ENCODE results near the gene RPS10.
"Not testable (repeated sequence)": the region's sequence is repeated elsewhere in the genome, so short reads cannot be mapped to it uniquely, and the experiment has no call there.

The RPS10 gene

DNA sequence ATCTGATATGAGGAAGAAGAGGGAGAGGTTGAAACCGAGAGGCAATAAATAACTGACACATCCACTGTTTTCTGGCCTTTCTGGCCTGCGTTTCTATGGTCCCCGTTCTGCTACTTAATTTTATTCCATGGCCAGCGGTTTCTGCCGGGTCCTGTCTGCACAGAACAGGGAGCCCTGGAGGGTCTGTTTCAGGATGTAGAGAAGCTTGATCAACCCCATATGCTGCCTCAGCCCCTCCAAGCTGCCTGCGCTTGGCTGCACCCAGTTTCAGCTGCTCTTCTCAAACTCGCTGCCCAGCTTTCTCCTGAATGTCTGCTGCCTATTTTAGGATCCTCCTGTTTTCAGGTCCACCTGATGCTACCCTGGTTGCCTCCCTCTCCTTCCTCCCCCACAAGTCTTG, 21.5 kb upstream of the RPS10 start:
- no peak for DNase-seq

DNA sequence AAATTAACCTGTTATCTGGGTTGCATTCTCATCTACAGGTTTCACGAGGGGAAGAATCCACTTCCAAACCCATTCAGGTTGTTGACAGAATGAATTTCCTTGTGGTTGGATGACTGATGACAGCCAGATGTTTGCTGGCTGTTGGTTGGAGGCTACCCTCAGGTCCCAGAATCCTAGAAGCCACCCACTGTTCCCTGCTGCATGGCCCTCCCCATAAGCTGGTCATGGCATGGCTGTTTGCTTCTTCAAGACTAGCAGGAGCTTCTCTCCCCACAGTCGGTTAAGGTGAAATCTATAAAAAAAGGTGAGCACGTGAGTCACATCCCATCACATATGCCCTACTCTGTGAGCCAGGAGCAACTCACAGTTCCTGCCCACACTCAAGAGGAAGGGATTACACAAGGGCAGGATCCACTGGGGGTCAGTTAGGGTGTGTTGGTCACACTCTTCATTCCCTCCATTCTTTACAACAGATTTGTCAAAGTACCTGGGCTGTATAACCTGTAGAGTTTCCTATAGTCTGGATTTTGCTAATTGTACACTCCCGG, 19.5 kb upstream of the RPS10 start:
- no peak for DNase-seq

DNA sequence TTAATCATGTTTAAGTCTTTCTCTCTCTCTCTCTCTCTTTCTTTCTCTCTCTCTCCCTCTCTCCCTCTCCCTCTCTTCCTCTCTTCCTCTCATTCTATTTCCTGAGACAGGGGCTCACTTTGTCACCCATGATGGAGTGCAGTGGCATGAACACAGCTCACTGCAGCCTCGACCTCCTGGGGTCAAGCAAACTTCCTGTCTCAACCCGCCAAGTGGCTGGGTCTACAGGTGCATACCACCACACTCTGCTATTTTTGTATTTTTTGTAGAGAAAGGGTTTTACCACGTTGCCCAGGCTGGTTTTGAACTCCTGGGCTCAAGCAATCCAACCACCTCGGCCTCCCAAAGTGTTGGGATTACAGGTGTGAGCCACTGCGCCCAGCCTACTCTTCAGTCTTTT, 15.7 kb upstream of the RPS10 start:
- no peak for DNase-seq

DNA sequence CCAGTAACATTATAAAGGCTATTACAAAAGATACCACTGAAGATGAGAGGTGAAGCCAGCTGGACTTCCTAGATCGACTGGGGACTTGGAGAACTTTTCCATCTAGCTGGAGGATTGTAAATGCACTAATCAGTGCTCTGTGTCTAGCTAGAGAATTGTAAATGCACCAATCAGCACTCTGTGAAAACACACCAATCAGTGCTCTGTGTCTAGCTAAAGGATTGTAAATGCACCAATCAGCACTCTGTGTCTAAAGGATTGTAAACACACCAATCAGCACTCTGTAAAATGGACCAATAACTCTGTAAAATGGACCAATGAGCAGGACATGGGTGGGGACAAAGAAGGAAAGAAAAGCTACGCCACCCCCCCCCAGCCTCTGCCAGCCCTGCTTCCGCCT, 13.6 kb upstream of the RPS10 start:
- DNase-seq: no peak

DNA sequence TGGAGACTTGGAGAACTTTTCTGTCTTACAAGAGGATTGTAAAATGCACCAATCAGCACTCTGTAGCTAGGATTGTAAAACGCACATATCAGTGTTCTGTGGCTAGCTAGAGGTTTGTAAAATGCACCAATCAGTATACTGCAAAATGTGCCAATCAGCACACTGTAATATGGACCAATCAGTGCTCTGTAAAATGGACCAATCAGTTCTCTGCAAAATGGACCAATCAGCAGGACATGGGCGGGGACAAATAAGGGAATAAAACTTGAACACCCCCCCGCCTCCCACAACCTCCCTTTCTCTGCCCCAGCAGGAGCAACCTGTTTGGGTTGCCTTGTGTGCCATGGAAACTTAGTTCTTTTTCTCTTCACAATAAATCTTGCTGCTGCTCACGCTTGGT, 12.8 kb upstream of the RPS10 start:
- DNase-seq: no peak

DNA sequence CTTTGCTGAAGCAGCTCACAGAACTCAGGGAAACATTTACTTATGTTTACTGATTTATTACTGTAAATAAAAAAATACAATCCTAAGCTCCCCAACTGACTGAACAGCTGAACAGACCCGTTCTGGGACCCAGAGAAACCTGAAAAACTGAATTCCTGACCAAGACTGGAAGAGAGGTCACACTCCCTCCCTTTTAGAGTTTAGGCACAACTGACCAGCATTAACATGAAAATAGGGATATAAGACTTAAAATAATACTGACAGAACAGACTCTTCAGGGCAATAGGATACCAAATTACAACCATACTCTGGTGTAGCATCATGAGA, 11.7 kb upstream of the RPS10 start:
- DNase-seq: no peak

DNA sequence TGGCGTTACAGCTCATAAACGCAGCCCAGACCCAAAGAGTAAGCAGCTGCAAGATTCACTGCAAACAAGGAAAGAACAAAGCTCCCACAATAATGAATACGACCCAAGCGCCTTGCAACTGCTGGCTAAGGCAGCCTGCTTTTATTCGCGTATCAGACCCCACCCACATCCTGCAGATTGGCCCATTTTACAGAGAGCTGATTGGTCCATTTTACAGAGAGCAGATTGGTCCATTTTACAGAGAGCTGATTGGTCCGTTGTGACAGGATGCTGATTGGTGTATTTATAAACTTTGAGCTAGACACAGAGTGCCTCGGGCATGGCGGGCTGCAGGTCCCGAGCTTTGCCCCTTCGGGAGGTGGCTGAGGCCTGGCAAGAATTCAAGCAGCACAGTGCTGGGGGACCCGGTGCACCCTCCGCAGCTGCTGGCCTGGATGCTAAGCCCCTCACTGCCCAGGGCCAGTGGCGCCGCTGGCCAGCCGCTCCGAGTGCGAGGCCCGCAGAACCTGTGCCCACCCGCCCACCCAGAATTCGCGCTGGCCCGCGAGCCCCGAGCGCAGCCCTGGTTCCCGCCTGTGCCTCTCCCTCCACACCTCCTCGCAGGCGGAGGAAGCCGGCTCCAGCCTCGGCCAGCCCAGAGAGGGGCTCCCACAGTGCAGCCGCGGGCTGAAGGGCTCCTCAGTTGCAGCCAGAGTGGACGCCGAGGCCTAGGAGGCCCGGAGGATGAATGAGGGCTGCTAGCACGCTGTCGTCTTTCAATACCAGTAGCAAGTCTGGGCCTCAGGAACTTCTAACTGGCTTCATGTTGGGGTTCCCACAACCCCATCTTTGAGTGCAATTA, 11.2 kb upstream of the RPS10 start:
- no peak for DNase-seq

DNA sequence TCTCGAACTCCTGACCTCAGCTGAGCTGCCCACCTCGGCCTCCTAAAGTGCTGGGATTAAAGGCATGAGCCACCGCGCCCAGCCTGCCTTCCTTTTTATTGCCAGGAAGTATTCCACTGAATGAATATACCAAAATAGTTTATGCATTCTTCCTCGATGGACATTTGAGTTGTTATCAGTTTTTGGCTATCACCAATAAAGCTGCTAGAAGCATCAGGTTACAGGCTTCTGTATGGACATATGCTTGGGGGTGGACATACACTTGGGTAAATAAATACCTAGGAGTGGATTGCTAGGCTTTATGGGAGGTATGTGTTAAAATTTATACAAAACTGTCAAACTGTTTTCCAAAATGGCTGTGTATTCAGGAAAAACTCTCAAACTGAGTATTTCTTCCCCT, 10.0 kb upstream of the RPS10 start:
- no peak for DNase-seq

DNA sequence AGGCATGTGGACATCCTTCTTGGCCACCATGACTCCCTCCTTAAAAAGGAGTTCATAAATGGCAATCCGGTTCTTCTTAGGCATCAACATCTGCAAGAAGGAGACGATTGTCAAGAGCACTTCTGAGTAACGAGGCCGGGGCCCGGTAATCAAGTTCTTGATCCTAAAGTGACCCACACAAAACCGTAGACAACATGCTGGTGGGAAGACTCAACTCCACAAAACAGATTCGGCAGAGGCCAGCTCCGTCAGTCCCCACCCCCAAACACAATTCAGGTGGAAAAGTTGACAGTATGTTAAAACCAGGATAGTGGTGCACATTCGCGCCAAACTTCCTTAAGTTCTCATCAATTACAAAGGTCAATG, 754 bp downstream of the RPS10 start:
- DNase-seq: peak; percentile 23 to 26

DNA sequence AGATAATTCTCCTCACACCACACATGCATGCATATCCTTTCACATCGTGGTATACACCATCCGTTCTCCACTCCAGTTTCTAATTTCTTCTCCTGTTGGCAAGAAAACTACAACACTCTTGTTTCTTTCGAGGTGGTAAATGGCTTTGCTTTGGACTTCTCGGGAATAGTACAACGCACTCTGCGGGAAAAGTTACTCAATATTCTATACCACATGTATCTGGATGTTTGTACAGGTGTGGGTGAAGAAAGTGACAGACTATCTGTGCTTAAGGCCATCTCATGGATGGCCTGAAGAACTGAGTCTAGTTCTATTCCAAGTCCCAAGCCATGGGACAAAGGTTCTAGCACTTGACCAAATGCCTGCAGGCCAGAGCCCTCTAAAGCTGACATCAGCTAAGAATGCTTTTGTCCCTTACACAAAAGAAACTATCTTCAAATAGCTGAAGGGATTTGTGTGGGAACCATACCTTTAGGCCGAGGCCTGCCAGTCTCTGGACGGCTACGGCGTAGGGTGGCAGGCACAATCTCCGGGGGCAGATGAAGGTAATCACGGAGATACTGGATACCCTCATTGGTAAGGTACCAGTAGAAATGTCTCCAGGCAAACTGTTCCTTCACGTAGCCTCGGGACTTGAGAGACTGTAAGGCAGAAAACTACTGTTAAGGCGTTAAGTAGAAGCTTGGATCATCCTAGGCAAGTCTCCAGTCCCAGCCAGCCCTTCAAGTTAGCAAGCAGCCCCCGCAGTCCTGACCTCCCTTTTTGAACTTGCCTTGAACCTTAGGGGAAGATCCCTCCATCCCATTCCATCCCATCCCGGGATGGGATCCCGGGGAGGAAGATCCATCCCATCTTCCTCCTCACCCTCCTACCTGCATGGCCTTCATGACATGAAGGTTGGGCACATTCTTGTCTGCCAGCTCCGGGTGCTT, 1.4 kb downstream of the RPS10 start:
- DNase-seq: no peak

DNA sequence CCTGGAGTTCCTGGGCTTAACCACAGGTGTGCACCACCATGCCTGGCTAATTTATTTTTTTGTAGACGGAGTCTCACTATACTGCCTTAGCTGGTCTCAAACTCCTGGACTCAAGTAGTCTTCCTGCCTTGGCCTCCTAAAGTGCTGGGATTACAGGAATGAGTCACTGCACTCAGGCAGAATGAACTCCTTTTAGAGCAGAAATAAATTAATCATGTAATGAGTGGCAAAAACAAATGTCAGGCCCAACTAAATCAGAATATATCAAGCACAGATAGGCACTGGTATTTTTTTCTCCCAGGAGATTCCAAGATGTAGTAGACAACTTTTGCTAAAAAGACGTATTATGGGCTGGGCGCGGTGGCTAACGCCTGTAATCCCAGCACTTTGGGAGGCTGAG, 2.6 kb downstream of the RPS10 start:
- no peak for DNase-seq

DNA sequence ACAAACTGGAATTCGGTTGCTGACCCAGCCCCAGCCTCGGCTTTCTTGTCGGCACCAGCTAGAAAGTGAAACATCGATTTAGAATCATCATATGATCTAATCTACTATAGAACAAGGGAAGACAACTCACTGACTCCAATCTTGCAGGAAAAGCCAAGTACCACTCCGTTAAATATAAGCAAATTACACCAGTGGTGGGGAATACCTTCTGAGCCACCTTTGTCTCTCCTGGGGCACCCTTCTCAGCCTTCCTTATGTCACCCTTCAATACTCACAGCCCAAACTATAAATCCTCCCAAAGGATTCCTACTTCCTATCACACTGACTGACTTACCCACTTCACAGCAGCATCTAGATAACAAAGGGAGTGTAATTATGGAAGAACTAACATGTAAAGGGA, 7.5 kb downstream of the RPS10 start:
- DNase-seq: no peak

DNA sequence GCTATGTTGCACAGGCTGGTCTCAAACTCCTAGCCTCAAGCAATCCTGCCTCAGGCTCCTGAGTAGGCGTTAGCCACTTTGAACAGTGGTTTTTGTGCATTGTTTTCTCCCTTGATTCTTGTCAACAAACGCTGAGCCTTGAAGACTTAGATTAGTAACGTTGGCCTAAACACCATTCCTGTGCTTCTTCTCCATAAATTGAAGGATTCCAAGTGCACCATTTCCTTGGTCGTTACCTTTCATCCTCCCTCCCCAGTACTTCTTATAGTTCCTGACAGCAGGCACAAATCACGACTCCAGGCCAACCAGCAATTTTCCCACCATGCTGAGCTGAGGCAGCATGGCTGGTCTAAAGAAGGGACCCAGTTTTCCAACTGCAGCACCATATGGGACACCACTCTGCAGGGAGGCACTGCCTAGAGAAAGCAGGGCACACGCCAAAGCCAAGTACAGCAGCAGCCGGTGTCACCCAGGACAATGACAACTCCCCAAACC, 8.9 kb downstream of the RPS10 start:
- DNase-seq: no peak

DNA sequence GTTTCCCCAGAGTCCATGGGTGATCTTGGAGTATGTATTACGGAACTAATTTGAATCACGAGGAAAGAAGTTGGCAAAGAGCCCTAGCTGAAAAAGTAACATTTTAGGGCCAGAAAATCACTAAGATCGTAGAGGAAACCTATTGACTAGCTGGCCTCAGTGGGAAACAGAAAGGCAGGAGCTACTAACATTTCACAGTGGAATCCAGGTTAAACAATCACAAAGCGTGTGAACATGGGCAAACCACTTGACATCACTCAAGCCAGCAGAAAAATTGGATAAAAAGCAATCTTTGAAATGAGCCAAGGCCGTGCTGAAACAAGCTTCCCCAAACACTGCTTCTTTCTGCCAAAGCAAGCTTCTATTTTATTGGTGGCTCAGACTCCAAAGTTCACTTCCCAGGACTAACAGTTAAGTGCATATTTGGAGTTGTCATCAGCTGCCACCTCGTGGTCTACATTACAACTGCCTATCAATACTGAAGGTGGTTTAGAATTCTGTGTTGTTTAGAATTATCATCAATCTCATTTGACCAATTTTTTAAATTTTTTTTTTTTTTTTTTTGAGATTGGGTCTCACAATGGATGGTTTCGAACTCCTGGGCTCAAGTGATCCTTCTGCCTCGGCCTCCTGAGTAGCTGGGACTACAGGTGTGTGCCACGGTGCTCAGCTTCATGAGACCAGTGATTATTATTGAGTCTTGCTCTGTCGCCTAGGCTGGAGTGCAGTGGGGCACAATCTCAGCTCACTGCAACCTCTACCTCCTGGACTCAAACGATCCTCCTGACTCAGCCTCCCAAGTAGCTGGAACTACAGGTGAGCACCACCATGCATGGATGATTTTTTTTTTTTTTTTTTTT, 10.6 kb downstream of the RPS10 start:
- peak in 1 of 2 experiments; percentile 23 for DNase-seq

DNA sequence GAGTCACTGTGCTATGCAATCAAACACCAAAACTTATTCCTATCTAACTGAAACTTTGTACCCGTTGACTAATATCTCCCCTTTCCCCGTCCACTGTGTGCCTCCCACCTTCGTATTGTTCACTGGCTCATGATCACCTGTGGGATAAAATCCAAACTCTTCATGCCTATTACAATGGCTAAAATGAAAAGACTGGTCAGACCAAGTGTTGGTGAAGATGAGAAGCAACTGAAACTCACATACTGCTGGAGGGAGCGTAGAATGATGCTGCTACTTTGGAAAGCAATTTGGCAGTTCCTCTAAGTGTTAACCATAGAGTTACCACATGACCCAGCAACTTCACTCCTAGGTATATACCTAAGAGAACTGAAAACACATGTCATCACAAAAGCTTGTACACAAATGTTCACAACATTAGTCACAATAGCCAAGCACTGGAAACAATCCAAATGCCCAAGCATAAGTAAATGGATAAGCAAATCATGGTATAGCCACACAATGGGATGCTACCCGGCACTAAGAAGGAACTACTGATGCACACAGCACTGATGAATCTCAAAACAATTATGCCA, 13.1 kb downstream of the RPS10 start:
- no peak for DNase-seq

DNA sequence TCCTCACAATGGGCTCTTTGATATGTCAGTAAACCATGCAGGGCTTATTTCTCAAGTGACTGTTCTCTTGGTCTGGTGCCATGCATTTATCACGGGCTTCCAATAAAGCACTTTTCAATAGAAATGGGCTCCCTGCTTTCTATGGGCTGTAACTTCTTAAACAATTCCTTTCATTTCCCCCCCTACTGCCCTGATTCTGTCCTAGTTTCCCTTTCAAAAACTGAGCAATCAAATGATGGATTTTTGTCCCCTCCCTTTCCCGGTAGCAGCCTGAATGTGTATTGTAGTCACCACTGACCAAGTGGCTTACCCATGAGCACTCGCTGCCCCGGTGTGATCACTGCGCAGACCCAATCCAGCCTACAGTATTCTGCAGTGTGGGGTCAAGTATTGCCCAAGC, 13.9 kb downstream of the RPS10 start:
- DNase-seq: no peak

DNA sequence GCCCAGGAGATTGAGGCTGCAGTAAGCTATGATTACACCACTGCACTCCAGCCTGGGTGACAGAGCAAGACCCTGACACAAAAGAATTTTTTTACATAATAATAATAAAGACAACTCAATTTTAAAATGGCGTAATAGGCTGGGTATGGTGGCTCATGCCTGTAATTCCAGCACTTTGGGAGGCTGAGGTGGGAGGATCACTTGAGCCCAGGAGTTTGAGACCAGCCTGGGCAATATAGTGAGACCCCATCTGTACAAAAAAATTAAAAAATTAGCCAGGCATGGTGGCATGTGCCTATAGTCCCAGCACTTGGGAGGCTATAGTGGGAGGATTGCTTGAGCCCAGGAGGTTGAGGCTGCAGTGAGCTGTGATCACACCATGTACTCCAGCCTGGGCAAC, 18.0 kb downstream of the RPS10 start:
- not testable (repeated sequence) for DNase-seq

DNA sequence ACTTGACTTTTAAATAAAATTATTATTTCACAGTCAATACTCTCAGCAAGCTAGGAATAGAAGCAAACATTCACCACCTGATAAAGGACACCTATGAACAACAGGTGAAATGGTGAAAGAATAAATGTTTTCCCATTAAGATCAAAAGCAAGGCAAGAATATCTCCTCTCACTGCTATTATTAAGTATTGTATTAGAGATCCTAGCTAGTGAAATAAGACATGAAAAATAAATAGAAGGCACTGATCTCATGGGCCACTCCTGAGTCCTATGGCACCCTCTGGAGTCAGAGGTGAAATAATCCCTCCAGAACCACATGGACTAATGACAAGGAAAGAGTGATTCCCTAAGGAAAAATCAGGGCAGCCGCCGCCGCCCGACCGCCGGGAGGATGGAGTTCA, 29.4 kb downstream of the RPS10 start:
- DNase-seq: no peak

DNA sequence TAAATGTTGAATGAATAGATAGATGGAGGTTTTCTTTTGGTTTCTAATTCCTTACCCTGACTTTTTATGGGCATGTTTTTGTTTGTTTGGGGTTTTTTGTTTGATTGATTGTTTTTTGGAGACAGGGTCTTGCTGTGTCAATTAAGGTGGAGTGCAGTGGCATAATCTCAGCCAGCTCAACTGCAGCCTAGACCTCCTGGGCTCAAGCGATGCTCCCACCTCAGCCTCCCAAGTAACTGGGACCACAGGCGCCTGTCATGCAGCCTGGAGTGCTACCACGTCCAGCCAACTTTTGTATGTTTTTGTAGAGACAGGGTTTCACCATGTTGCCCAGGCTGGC, 31.9 kb downstream of the RPS10 start:
- no peak for DNase-seq

DNA sequence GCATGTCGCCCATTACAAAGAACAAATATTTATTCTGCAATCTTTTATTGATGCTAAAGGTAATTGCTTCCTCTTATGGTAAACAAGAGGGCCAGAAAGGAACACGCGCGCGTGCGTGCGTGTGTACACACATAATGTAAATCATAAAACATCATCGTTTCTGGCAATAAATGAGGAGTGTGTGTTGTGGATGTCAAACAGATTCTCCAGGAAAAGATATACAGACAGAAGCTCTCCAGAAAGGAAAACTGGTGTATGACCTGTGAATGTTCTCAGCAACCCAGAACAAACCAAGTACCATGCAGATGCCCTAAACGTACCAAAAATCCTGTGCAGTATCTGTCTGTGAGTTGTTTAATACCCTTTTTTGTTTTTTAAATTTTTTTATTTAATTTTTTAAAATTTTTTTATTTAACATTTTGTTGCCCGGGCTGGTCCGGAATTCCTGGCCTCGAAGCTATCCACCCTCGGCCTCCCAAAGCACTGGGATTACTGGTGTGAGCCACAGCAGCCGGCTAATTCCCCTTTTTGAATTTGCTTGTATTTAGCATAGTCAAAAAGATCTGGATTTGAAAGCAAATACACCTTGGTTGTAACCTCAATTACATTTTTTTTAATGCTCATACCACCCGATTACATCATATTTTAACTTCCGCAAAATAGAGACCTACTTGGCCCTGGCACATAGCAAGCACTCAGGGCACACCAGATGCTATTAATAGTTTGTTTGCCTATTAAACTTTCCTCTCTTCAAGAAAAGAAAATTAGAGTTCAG, 32.5 kb downstream of the RPS10 start:
- no peak for DNase-seq

DNA sequence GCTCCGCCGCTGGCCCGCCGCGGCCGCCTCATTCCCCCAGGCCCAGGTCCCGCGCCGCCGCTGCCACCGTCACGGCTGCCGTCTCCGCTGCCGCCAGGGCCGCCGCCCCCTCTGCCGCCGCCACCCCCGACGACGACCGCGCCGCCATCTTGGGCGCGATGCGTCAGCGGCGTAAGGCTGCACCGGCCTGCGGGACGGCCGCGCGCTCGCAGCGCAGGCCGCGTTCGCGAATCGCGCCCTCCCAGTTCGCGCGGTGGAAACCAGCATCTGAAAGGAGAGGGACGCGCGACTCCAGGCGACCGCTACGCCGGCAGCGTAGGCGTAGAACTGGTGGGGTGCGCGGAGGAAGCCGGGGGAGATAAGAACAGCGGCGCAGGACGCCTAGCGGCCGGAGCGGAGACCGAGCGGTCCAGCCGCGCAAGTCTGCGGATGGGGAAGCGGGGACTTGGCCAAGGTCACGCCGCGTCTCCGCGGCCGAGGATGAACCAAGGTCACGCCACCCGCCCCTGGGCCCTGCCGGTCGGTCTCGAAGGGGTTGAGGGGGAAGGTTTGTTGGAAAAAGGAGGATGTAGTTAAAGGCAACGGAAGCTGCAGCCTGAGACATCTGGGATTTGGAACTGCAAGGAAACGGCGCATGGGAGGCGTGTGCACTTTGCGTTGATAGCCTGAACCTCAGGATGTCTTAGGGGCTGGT, 33.2 kb downstream of the RPS10 start, which contains the start of gene NUDT3:
TSS of gene NUDT3 (minus strand) at position 173 of the 694 bp plus-strand sequence. CDS start 307 bp downstream, outside the sequence.
- peak; percentile 93 to 94 for DNase-seq

All from activated CD4-positive, alpha-beta T cell treated with anti-CD3 and anti-CD28 coated beads, Interleukin-2, amount 50 U/mL, for 48 hours (primary cell).